Measurements from ENCODE around the gene GATA6. TPM values are rescaled to one million over a fixed set of nuclear protein-coding genes. Genes with fewer than 3 reads are reported as not detected.

The GATA6 gene
- total and polyA plus RNA-seq, 7 donors: 0.27 to 0.92 (median 0.53) TPM

DNA sequence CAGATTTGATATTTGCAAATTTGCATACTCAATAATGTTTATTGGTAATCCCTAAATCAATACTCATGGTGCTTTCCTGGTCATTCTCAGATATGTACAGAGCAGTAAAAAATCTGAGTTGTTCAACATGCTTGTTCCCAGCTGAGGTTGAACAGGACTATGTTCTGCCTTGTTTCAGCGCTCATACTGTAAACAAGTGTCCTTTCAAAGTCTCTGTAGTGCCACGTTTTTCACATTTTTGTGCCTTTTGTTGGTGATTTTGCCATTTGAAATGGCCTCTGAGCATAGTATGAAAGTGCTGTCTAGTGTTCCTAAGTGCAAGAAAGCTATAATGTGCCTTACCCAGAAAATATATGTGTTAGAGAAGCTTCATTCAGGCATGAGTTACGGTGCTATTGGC lies 16.0 kb upstream of the GATA6 start:
- no peak overlapping the region for H3K4me3 ChIP-seq
- H3K27me3 ChIP-seq (ENCODE audit: insufficient read depth in 3 of 3, low read length in 2 of 3): peaks cover 6 to 48% (median 9%) of the 10 kb centered on the region in 3 donors
- DNase-seq (no peak), ATAC-seq (no peak)
- intact Hi-C loops (cut with DNase I): loop anchor here in 1 of 2 donors (10.0 kb wide), 1 partner anchor 61 kb away; no protein-coding TSS in a partner anchor
- H3K9me3 ChIP-seq: no peaks in the 10 kb centered on the region
- TF ChIP-seq, protein P1, sequence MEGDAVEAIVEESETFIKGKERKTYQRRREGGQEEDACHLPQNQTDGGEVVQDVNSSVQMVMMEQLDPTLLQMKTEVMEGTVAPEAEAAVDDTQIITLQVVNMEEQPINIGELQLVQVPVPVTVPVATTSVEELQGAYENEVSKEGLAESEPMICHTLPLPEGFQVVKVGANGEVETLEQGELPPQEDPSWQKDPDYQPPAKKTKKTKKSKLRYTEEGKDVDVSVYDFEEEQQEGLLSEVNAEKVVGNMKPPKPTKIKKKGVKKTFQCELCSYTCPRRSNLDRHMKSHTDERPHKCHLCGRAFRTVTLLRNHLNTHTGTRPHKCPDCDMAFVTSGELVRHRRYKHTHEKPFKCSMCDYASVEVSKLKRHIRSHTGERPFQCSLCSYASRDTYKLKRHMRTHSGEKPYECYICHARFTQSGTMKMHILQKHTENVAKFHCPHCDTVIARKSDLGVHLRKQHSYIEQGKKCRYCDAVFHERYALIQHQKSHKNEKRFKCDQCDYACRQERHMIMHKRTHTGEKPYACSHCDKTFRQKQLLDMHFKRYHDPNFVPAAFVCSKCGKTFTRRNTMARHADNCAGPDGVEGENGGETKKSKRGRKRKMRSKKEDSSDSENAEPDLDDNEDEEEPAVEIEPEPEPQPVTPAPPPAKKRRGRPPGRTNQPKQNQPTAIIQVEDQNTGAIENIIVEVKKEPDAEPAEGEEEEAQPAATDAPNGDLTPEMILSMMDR (IDR thresholded peaks at IDR 0.05): no peak
- no peaks in the 10 kb centered on the region for H3K36me3 ChIP-seq (ENCODE audit: insufficient read depth in 1 of 2, low read depth in 1 of 2)
- WGBS, 3 donors: 64 to 66% (median 66%) methylated on average over 3 of the region's 3 CpGs
- H3K4me1 ChIP-seq: no peaks in the 10 kb centered on the region
- no peak overlapping the region for H3K27ac ChIP-seq

DNA sequence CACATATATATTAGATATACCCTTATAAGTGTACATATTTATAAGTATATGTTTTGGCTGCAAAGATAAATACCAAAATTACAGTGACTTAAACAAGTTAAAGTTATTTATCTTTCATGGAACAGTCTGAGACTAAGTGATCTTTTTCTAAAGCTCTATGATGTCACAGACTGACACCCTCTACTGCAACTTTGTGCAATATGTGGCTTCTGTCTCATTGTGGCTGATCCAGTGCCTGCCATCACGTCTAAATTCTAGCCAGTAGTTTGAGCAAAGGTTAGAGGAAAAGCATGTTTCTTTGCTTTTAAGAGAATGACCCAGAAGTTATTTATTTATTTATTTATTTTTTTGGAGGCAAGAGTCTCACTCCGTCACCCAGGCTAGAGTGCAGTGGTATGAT lies 13.8 kb upstream of the GATA6 start:
- intact Hi-C loops (cut with DNase I): loop anchor here in 1 of 2 donors (10.0 kb wide), 1 partner anchor 59 kb away; no protein-coding TSS in a partner anchor
- 59 to 63% (median 61%) methylated on average over 2 of the region's 2 CpGs for WGBS, 3 donors
- TF ChIP-seq, protein P1 (IDR thresholded peaks at IDR 0.05): no peak

DNA sequence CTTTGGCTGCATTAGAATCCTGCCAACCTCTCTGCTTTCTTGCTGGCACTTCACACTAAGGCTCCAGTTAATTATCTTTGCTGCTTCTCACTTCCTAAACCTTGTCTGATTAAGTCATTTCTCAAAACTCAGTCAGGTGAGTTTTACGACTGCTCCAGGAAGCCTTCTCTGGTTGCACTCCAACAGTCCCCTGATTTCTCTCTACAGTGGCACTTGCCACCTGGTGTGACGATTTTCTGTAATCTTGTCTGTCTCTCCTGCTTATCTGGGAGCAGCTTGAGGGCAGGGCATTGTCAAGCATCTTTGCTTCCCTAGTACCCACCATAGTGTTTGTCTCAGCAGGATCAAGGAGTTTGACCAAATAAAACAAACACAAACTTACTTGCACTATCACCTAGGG lies 10.4 kb upstream of the GATA6 start:
- Histone ChIP-seq H3K36me3 (ENCODE audit: insufficient read depth in 1 of 2, low read depth in 1 of 2) (no peaks in the 10 kb centered on the region), H3K4me1 (no peaks in the 10 kb centered on the region), H3K27me3 (ENCODE audit: insufficient read depth in 3 of 3, low read length in 2 of 3) (peaks cover 9 to 71% (median 15%) of the 10 kb centered on the region in 3 donors), H3K4me3 (no peak overlapping the region), H3K27ac (no peak overlapping the region), H3K9me3 (no peaks in the 10 kb centered on the region)
- WGBS, 3 donors: 47 to 54% (median 53%) methylated on average over 2 of the region's 2 CpGs
- ATAC-seq (no peak), DNase-seq (no peak)
- intact Hi-C loops (cut with DNase I): loop anchor here in 1 of 2 donors (10.0 kb wide), 1 partner anchor 56 kb away; no protein-coding TSS in a partner anchor
- TF ChIP-seq, protein P1 (IDR thresholded peaks at IDR 0.05): no peak

More for the DNA sequence above, 13.8 kb upstream of the GATA6 start:
- ATAC-seq: no peak
- H3K9me3 ChIP-seq: no peaks in the 10 kb centered on the region
- no peaks in the 10 kb centered on the region for H3K4me1 ChIP-seq
- DNase-seq: no peak
- H3K36me3 ChIP-seq (ENCODE audit: insufficient read depth in 1 of 2, low read depth in 1 of 2): no peaks in the 10 kb centered on the region
- peaks cover 6 to 59% (median 9%) of the 10 kb centered on the region in 3 donors for H3K27me3 ChIP-seq (ENCODE audit: insufficient read depth in 3 of 3, low read length in 2 of 3)
- H3K4me3 ChIP-seq: no peak overlapping the region
- H3K27ac ChIP-seq: no peak overlapping the region

DNA sequence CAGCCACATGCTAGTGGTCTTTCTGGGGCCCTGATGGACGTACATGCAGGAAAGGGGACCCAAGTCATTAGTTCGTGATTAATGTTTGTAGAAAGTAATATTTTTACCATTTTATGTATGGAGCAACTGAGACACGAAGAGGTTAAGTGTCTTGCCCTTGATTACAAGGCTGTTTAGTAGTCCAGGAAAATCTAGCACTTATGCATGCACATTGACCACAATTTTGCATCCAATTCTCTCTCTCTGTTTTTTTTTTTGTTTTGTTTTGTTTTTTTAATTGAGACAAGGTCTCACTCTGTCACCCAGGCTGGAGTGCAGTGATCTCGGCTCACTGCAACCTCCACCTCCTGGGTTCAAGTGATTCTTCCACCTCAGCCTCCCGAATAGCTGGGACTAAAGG lies 8.3 kb upstream of the GATA6 start:
- DNase-seq (no peak), ATAC-seq (no peak)
- Histone ChIP-seq H3K27me3 (ENCODE audit: insufficient read depth in 3 of 3, low read length in 2 of 3) (peaks cover 15 to 74% (median 22%) of the 10 kb centered on the region in 3 donors), H3K36me3 (ENCODE audit: insufficient read depth in 1 of 2, low read depth in 1 of 2) (no peaks in the 10 kb centered on the region), H3K4me1 (no peaks in the 10 kb centered on the region), H3K9me3 (no peaks in the 10 kb centered on the region), H3K27ac (no peak overlapping the region), H3K4me3 (no peak overlapping the region)
- intact Hi-C loops (cut with DNase I): no loop called here
- WGBS, 3 donors: 70 to 78% (median 74%) methylated on average over 5 of the region's 5 CpGs
- TF ChIP-seq, protein P1 (IDR thresholded peaks at IDR 0.05): no peak
